NCI-H1048 (cell line): ENCODE results near the gene GFER.

Experiments used
- DNase-seq: peaks from one replicate; lab custom pipeline; 2025; lab: John Stamatoyannopoulos, UW

Gene GFER

DNA sequence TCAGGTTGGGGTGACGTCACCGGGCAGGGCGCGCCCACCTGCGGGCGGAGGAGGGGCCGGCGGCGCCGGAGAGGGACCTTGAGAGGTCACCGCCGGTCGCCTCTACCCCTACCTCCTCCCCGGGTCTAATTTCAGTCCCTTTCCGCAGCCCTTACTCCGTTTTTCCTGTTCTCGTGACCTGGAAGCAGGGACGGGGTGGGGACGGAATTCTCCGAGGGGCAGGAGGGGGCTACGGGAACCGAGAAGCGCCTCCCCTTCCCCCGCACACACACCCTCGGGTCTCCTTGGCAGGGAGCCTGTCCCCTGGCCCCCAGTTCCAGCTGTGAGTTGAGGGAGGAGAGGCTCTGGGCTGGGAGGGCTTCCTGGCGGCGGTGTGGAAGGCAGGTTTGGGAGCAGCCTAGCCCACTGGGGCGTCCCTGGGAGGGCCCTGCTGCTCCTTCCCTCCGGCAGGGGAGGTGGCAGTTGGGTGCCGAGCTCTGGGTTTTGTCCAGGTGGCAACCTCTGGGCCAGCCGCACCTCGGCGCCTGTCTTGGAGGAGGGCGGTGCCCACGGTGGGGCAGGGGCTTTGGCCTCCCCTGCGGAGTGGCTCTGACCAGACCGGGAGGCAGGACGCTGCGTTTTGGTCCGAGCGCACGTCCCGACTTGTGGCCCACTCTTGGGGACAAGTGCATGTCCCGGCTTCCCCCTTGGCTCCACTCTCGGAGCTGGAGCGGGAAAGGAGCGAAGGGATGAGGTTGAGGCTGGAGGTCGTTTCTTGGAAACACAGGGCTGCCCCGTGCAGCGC, 6.5 kb downstream of the GFER start:
- DNase-seq = no peak

DNA sequence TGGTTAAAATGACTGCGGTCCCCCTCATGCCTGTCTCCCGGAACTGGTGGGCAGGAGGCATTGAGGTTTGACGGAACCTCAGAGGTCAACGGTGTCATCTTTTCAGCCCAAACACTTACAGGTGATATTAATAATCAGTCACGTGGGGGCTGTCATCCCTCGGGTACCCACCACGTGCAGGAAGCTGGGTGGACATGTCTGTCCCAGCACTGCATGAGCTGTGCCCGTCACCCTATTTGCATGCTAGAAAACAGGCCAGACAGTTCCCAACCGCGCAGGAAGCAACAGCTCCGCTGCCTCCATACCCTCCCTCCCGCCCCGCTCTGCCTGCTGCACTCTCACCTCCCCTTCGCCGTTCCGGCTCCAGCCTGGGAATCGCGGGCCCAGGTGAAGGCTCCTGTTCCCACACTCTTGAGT, 7.2 kb downstream of the GFER start:
- no peak for DNase-seq

DNA sequence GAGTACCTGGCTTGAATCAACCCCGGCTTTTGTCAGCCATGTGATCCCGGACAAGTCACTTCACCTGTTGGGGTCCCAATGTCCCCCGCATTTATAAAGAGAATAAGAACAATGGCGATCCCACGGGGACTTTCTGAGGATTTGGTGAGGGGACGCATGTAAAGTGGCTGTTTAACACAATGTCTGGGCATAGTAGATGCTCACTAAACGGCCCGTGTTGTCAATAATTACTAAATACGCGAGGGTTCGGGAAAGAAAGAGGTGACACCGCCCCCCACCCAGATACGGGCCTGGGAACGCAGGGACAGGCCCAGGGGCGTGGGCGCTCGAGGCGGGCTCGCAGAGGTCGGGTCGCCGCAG, 7.6 kb downstream of the GFER start:
- no peak for DNase-seq

DNA sequence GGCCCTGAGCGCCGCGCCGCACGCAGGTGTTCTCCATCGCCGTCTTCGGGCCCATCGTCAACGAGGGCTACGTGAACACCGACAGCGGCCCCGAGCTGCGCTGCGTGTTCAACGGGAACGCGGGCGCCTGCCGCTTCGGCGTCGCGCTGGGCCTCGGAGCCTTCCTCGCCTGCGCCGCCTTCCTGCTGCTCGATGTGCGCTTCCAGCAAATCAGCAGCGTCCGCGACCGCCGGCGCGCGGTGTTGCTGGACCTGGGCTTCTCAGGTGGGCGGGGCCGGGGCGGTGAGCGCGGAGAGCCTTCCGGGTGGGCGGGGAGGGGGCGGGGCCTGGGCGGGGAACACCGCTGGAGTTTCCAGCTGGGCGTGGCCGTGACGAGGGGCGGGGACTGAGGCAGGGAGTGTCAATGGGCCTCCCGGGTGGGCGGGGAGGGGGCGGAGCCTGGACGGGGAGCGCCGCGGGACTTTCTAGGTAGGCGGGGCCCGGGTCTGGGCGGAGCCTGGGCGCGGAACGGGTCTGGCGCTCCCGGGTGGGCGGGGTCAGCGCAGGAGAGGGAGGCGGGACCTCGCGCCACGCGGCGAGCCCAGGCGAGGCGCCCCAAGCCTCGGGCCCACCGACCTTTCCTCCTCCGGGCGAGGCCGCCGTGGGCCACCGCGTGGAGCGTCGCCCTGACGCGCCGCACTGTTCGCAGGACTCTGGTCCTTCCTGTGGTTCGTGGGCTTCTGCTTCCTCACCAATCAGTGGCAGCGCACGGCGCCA, 8.1 kb downstream of the GFER start:
- DNase-seq = peak; percentile 63

DNA sequence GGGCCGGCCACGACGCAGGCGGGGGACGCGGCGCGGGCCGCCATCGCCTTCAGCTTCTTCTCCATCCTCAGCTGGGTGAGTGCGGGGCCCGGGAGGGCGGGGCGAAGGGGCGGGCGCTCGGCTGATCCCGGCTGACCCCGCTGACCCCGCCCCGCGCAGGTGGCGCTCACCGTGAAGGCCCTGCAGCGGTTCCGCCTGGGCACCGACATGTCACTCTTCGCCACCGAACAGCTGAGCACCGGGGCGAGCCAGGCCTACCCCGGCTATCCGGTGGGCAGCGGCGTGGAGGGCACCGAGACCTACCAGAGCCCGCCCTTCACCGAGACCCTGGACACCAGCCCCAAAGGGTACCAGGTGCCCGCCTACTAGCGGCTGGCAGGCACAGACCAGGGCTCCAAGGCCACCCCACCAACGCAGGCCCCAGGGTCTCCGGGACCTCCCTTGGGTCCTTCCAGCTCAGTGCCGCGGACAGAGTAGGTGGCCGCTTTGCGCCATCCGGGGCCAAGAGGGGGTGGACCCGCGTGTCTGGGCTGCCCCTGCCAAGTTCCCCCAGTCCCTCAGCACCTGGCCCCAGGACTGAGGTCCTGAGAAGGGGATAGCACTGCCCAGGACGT, 8.8 kb downstream of the GFER start:
- DNase-seq = no peak

DNA sequence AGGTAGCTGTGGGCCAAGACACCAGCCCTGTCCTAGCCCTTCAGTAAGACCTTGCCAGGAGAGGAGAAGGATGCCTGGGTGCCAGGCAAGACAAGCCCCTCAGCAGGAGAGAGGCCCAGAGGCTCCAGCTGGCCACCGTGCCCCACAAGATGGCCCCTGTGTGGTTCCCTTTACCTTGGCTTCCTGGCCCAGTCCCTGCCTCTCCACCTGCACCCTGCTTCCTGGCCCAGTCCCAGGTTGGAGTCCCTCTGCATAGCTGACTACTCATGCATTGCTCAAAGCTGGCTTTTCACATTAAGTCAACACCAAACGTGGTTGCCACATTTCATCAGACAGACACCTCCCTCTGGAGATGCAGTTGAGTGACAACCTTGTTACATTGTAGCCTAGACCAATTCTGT, 9.7 kb downstream of the GFER start:
- DNase-seq = no peak

DNA sequence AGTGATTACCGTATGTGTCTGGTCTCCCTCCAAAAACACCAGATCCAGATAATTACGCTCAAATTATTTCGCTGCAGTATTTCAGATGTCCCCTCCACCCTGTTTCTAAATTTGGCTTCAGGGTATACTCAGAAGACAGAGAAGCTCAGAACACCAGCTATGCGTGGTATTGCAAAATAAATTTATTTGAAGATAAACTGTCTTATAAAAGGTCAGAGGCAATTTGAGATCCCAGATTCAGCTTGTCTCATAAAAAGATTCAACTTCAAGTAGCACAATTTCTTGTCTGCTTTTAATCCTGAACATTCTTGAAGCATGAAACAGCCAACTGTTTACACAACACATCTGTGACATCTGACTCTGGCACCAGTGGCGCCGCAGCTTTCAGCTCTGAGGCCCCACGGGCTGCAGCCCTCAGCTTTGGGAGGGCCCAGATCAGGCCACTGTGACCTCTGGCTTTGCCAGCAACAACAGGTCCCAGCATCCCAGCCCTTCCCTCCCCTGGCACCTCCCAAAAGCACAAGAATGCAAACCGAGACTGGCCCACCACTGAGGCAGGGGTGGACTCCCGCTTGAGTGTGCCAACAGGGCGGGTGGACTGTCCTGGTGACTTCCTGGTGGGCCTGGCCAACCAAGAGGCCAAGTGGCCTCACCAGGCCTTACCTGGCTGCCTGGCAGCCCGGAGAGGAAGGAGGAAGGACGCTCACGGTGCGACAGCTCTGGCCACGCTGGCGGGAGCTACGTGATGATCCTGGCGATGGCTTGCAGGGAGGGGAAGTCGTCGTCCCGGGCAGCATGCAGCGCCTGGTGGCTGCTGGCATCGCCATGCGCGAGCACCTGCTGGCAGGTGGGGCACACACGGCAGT, 13.7 kb downstream of the GFER start:
- no peak for DNase-seq

DNA sequence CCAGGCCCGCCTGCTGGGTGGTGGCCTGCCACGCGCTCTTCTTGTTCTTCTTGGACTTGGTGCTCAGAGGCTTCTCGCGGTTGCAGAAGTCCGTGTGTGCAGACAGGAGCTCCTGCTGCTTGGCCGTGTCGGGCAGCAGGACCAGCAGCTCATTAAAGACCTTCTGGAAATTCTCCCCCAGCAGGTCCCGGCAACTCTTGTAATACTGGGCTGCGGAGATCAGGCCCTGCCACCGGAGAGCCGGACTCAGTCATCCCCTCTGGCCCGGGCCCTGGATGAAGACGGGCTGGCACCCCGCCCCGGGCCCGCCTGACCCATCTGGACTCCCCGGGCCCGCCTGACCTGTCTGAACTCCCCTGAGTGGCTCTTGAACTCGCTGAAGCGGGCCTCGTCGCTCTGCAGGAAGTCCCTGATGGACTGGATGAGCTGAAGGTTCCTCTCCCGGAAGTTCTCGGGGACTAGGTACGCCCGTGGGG, 14.4 kb downstream of the GFER start:
- no peak for DNase-seq

DNA sequence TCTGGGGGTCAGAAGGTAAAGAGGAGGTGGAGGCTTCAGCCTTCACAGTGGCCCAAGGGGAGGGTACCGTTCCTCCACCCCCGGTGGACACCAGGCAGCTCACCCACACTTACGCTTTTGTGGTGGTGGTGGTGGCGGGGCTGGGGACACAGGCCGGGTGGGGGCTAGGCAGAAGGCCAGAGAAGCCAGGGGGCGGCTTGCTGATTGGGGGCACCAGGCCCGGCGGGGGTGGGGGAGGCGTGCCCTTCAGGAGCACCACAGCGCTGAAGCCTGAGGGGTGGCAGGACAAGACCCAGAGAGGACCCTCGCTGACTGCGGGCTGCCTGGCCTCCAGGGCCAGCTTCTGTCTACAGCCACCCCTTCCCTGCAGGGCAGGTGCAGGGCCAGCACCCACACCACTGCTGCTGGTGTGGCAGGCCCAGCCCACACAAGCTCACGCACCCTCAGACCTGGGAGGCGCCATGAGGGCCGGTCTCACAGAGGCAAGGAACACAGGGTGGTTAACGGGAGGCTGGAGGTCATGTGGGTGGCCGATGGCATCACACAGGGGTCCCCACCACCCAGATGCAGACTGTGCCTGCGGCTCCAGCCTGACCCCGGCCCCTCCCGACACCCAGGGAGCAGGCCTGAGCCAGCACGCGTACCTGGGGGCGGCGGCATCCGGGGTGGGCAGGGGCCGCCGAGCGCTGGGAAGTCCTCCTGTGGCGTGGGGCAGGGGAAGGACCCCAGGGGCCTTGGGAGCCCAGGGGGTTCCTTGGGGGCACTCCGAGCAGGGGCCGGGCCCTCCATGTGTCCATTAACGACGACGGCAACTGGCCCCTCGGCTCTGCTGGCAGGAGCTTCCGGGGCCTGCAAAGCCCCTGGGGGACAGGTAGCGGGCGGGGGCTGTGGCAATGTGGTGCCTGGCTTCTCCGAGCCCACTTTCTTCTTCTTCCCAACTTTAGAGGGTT, 15.1 kb downstream of the GFER start:
- DNase-seq = no peak

DNA sequence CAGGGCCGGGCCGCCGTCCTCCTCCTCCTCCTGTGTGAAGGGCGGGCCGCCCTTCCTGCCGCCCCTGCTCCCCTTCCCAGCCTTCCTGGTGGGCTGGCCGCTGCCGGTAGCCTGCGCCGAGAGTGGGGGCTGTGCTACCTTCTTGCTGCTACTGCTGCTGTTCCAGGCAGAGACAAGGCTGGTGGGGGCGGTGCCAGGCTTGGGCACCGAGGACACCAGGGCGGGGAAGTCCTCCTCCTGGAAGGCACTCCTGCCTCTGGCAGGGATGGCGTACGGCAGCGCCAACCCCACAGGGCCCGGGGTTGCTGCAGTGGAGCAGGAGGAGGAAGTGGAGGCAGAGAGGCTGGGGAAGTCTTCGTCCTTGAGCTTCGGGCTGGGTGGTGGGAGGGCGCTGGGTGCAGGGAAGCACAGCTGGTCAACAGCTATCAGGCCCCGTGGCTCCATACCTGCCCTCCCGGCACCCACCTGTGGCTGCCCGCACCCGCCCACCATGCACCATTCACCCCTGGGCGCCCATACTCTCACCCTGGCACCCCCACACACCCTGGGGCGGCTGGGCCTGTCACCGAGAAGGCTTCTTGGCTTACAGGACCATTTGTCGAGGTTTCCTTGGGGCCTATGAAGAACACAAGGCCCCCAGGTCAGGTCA, 16.0 kb downstream of the GFER start:
- no peak for DNase-seq

DNA sequence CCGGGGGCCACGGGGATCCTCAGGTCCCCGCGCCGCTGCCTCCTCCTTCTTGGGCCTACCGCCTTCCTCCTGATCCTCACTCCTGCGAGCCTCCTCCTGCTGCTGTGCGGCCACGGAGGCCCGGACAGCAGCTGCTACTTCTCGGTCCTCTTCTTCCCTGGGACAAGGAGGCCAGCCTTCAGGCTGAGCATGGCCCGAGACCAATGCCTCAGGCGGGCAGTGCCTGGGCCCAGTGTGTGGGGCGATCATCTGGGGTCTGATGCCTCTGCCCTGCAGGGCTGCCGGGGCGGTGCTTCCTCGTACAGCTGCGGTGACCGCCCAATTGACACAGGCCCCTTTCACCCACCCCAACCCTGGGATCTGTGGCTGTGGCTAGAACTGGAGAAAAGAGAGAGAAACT, 17.0 kb downstream of the GFER start:
- DNase-seq = no peak

DNA sequence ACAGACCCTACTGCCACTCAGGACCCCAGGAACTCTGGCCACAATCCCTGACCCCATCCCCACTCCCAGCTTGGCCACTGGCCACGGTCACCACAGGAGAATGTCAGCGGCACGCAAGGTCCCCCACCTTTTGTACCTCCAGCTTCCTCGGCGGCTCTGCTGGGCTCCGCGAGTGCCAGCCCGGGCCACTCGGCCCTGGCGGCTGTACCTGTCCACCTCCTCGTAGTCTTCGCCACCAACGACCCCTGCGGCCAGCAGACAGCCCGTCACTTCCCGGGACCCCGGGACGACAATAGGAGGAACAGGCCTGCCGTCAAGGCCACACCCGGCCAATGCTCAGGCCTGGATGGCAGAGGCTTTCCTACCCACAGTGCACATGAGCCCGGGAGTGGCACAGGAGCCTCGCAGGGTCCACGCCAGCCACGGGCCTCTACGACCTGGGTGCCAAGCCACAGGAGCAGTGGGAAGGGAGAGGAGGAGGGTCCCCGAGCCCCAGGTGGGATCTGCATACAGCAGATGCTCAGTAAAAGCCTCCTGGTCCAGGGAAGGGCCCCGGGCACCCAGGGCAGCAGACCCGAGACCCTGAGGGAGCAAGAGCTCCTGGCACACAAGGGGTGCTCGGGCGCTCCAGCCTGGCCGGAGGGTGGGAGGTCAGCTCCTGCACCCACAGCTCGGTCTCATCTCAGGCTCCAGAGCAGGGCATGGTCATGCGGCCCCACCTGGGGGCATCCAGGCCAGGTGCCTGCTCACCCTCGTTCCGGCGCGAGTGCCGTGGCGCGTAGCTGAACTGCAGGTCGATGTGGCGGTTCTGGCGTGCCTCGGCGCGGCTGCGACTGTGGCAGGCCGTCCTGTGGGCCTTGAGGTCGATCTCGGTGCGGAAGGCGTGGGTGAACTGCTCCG, 17.7 kb downstream of the GFER start:
- no peak for DNase-seq

DNA sequence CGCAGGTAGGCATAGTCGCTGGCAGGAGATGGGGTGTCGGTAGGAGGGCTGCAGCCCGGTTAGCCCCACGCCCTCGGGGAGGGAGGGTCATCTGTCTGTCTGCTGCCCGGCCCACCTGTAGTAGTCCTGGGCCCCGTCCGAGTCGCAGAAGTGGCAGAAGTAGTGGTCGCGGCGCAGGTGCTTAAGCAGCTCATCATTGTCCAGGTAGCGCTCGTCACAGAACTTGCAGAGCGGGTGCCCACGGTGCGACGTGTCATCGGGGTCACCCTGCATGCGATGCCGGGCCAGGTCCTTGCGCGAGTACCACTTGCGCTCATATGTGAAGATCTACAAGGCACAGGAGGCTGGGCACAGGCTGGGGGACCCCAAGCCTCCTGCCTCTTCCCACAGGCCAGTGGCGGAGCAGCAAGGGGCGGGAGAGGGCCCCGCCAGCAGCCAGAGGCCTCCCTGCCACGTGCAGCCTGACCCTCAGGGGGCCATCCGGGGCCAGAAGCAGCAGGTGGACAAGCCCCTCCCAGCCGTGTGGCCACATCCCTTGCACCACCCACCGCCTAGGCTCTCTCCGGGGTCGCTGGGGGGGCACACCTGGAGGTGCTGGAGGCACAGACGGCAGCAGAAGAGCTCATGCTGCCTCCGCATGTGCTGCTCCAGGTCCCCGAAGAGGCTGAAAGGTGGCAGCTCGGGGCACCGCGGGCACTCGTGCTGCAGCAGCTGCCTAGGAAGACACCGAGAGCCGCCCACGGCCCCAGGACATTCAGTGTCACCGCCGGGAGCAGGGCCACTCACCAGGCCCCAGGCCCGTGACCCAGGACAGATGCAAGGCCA, 18.6 kb downstream of the GFER start:
- DNase-seq = no peak

DNA sequence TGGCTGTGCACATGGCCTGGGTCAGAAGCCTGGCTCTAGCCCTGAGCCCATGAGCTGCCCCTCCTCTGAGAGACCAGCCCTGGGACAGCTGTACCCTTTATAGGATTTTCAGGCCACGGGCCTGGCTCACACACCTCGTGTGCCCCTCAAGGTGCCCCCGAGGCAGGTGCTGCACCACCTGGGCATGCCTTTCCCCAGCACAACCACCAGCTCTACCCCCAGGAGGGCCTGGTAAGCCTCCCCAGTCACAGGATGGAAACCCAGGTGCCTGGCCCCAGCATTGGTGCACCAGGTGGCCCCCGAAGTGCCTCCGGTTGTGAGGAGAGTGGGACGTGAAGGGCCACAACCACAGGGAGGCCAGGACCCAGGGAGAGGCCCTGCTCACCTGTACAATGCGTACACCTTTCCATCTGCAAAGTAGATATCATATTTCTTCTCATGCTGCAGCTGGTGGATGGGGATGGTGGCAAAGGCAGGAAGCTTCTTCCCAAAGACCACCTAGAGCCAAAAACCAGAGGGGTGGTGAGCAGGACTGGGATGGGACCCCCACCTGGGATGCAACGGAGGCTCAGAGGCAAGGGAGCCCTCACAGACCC, 19.3 kb downstream of the GFER start:
- no peak for DNase-seq

DNA sequence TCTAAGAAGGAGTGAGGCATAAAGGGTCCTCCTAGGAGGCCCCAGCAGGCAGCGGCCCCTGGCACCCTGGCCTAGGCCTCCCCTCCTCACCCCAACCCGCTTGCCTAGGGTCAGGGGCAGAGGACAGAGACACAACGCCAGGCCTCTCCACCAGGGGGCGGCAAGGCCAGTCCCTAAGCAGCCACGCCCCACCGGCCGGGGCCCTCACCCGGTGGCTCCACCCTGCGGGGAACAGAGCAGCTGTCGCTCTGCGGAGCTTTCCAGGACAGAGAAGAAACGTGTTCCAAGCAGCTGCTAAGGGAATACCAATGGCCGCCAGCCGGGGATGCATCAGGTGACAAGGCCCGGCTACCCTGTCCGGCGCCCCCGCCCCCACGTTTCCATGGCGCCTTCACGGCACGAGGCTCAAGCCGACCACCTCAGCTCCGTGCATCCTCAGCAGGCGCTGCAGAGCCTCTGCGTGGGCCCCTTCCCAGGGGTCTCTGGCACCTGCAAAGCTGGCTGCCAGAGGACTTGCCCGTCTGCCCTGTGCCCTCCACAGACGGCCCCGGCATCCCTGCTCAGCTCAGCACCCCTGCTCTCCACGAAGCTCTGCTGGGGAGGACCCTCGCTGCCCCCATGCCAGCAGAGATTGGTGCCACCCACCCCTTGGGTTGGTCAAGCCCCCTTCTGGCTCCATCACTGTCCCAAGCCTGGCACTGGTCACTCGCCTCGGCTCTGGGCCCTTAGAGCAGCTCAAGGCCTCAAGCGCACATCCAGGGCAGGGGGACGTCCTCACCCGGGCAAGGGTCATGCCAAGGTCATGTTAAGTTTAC, 20.0 kb downstream of the GFER start:
- DNase-seq = peak; percentile 28

DNA sequence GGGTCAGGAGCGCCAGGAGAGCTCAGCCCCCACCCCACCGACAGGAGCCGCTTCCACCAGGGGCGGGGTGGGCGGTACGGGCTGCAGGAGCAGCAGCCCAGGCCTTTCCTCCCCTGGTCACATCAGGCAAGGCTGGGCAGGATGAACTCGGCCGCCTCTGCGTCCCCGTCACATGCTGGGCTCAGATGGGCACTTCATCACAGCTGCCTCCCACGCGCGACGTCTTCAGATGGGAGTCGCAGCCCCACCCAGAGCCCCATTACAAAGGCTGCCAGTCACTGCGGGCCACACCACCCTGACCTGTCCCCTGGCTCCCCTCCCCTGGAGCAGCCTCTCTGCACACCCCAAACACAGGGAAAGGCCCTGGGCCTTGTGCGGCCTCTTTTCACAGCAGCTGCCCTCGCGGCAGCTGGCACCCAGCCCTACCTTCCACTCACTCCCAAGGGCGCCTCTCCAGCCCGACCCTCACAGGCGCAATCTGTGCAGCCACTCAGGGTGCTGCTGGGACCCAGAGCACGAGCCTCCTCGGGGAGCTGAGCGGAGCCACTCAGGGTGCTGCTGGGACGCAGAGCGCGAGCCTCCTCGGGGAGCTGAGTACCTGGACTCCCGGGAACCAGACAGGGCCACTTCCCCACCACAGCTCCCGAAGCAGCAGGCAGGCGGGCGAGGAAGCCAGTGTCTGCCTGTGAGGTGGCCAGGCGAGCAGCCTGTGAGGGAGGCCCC, 21.0 kb downstream of the GFER start:
- no peak for DNase-seq

DNA sequence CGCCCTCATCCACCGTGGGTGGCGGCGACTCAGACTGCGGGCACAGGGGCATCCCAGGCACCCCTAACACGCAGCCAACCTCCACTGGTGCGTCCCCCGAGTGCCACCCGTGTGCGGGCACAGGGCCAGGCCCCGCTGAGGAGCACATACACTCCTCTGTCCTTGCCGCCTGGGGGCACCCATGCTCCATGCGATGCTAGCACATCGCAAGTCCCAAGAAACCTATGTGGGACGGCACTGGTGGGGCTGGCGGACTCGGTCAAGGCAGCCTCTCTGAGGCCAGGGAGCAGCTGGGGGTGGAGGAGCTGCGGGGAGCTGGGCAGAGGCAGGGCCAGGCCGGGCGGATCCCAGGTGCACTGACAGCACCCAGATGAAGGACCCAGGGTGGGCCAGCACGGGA, 21.7 kb downstream of the GFER start:
- DNase-seq = no peak
